NB4 (cell line): ENCODE data around the gene MIER1.

Source experiments
- CTCF ChIP-seq: IDR thresholded peaks from one replicate; pipeline ENCODE4 v1.5.1; 2012; ENCODE audit warnings: low read depth, low read length
- MAX ChIP-seq: IDR thresholded peaks from 2 replicates; pipeline ENCODE4 v1.6.1; 2011; ENCODE audit warnings: low read depth, low read length

- no peak for TF ChIP-seq MAX
- no peak for TF ChIP-seq CTCF
Observed at GRCh38 chr1:67020304-67020703, 95.5 kb downstream of the MIER1 start.
